ENCODE data around the gene UGGT2. TPM values are rescaled to one million over a fixed set of nuclear protein-coding genes. Genes with fewer than 3 reads are reported as not detected.

Gene UGGT2
- total and polyA plus RNA-seq, 2 of the 13 experiments (the other 11 are each of a cell fraction or from before 2014, with no cell fraction given) = 13.2 to 27.1 TPM

GRCh38 chr13:96053003-96053703 lies at the start of gene UGGT2 (continued):
- TF ChIP-seq ZEB1 (IDR thresholded peaks at IDR 0.05; ENCODE audit: insufficient replicate concordance, low read depth) = no peak
- TF ChIP-seq PAXIP1 (CRISPR knock-in tag; conservative IDR thresholded peaks at IDR 0.05) = 0 out of 2 replicates have a peak, but pooled peaks have one; percentile 39
- TF ChIP-seq GATA4 (IDR thresholded peaks at IDR 0.05; ENCODE audit: borderline replicate concordance, low read depth) = peak; percentile 47; the same call in 1 of the 2 replicates
- no peak for TF ChIP-seq SRSF9 (IDR thresholded peaks at IDR 0.05; ENCODE audit: borderline replicate concordance, insufficient read depth, low read depth, low read length, poor library complexity, severe bottlenecking)
- TF ChIP-seq LRRFIP1 (CRISPR knock-in tag; conservative IDR thresholded peaks at IDR 0.05) = no peak
- 0 out of 2 replicates have a peak, but pooled peaks have one; percentile 66 for TF ChIP-seq EED (CRISPR knock-in tag; IDR thresholded peaks at IDR 0.05)
- peak; percentile 67; the same call in 1 of the 2 replicates for TF ChIP-seq ZNF614 (CRISPR knock-in tag; IDR thresholded peaks at IDR 0.05; ENCODE audit: borderline replicate concordance)
- peak; percentile 48 for TF ChIP-seq TEAD3 (CRISPR knock-in tag; optimal IDR thresholded peaks at IDR 0.05; ENCODE audit: borderline replicate concordance)
- TF ChIP-seq GATAD1 (CRISPR knock-in tag; IDR thresholded peaks at IDR 0.05) = peak; percentile 82
- TF ChIP-seq, protein P1, sequence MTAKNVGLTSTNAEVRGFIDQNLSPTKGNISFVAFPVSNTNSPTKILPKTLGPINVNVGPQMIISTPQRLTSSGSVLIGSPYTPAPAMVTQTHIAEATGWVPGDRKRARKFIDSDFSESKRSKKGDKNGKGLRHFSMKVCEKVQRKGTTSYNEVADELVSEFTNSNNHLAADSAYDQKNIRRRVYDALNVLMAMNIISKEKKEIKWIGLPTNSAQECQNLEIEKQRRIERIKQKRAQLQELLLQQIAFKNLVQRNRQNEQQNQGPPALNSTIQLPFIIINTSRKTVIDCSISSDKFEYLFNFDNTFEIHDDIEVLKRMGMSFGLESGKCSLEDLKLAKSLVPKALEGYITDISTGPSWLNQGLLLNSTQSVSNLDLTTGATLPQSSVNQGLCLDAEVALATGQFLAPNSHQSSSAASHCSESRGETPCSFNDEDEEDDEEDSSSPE (CRISPR knock-in tag; IDR thresholded peaks at IDR 0.05) = peak; percentile 89
- peak; percentile 23; the same call in 1 of the 2 replicates for TF ChIP-seq ZBTB21 (CRISPR knock-in tag; IDR thresholded peaks at IDR 0.05)
- peak; percentile 52; the same call in 1 of the 2 replicates for TF ChIP-seq TARDBP (CRISPR knock-in tag; IDR thresholded peaks at IDR 0.05)
- TF ChIP-seq, protein P2, sequence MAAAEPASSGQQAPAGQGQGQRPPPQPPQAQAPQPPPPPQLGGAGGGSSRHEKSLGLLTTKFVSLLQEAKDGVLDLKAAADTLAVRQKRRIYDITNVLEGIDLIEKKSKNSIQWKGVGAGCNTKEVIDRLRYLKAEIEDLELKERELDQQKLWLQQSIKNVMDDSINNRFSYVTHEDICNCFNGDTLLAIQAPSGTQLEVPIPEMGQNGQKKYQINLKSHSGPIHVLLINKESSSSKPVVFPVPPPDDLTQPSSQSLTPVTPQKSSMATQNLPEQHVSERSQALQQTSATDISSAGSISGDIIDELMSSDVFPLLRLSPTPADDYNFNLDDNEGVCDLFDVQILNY (CRISPR knock-in tag; conservative IDR thresholded peaks at IDR 0.05) = peak; percentile 80
- TF ChIP-seq SRY (CRISPR knock-in tag; IDR thresholded peaks at IDR 0.05) = peak; percentile 89
- peak; percentile 43; the same call in 1 of the 2 replicates for TF ChIP-seq STAT6 (CRISPR knock-in tag; IDR thresholded peaks at IDR 0.05; ENCODE audit: borderline replicate concordance)
